Suprapubic skin (tissue), 4 donors: Measurements from ENCODE around the gene PLA2G6. TPM values are rescaled to one million over a fixed set of nuclear protein-coding genes. Genes with fewer than 3 reads are reported as not detected.

Experiments used
- DNase-seq, 2 donors: peaks; one replicate each; pipeline ENCODE4 v3.0.0-alpha.2; 2019; ENCODE audit warnings: low spot score in 2 of 2
- H3K27ac ChIP-seq: fragments of 200-600 bp; sonication (generic); one replicate; pipeline ENCODE4 v1.5.1; 2019
- H3K27me3 ChIP-seq: fragments of 200-600 bp; sonication (generic); one replicate; pipeline ENCODE4 v1.5.1; 2019
- H3K36me3 ChIP-seq: fragments of 200-600 bp; sonication (generic); one replicate; pipeline ENCODE4 v1.5.1; 2019
- H3K4me1 ChIP-seq: fragments of 200-600 bp; sonication (generic); one replicate; pipeline ENCODE4 v1.5.1; 2019
- H3K4me3 ChIP-seq: fragments of 200-600 bp; sonication (generic); one replicate; pipeline ENCODE4 v1.5.1; 2019; ENCODE audit warnings: mild to moderate bottlenecking
- H3K9me3 ChIP-seq: fragments of 200-600 bp; sonication (generic); one replicate; pipeline ENCODE4 v1.5.1; 2019
- CTCF ChIP-seq, 2 donors: fragments of 200-600 bp in 1 of 2; fragments of 450-650 bp in 1 of 2; sonication (generic) in 1 of 2; IDR thresholded peaks; one replicate each; pipeline ENCODE4 v1.5.1; 2016 to 2019; ENCODE audit warnings: antibody characterized with exemption in 2 of 2, mild to moderate bottlenecking in 1 of 2, moderate library complexity in 1 of 2
- EP300 ChIP-seq: sonication (generic); formaldehyde crosslinking; IDR thresholded peaks from one replicate; pipeline ENCODE4 v1.6.1; 2017; ENCODE audit warnings: antibody characterized with exemption
- POLR2A ChIP-seq, 2 donors: fragments of 450-650 bp; IDR thresholded peaks; one replicate each; pipeline ENCODE4 v1.6.1; 2017; ENCODE audit warnings: antibody characterized with exemption in 2 of 2, mild to moderate bottlenecking in 2 of 2, moderate library complexity in 2 of 2
- POLR2AphosphoS5 ChIP-seq, 3 donors: sonication (generic); formaldehyde crosslinking; IDR thresholded peaks; one replicate each; pipeline ENCODE4 v1.6.1; 2017; ENCODE audit warnings: antibody characterized with exemption in 3 of 3
- WGBS: methylation state at CpG from one replicate; pipeline ENCODE4 v1.1.5; 2018; 5-methylcytosine and 5-hydroxymethylcytosine counted together
- total RNA-seq, 4 donors: library from RNA; depleted of rRNA; stranded (reverse); fragments of >200 nt; gene quantifications; one replicate each; pipeline ENCODE4 v1.1.0, GENCODE V29; 2016

The PLA2G6 gene
- total RNA-seq, 4 donors from 2014 or later: 49.7 to 178 (median 92.9) TPM

- no peaks in the 10 kb centered on the region for H3K27me3 ChIP-seq
- DNase-seq: no peak
- no peaks in the 10 kb centered on the region for H3K36me3 ChIP-seq
- WGBS: 45% methylated on average over 6 of the region's 6 CpGs
- H3K4me3 ChIP-seq: no peak overlapping the region
- H3K27ac ChIP-seq: no peak overlapping the region
- TF ChIP-seq POLR2A (IDR thresholded peaks at IDR 0.05) (no peak), CTCF (IDR thresholded peaks at IDR 0.05) (no peak), EP300 (no peak), POLR2AphosphoS5 (IDR thresholded peaks at IDR 0.05) (no peak)
- peaks cover 10% of the 10 kb centered on the region for H3K4me1 ChIP-seq
- H3K9me3 ChIP-seq: no peaks in the 10 kb centered on the region
Measured at GRCh38 chr22:38190581-38190980, 9.0 kb upstream of the PLA2G6 start.

DNA sequence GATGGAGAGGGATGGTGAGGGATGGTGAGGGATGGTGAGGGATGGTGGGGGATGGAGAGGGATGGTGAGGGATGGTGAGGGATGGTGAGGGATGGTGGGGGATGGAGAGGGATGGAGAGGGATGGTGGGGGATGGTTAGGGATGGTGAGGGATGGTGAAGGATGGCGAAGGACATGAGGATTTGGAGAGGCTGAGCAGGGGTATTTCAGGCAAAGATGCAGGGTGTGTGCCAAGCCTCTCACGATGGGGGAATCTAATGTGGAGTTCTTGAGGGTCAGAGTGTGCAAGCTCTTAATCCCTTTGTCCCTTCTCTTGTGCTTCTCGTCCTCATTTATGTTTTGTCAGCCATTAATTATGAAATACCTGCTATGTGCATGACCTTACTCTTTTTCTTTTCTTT is 7.5 kb upstream of the PLA2G6 start:
- Histone ChIP-seq H3K36me3 (no peaks in the 10 kb centered on the region), H3K27ac (no peak overlapping the region), H3K4me1 (peaks cover 10% of the 10 kb centered on the region), H3K27me3 (no peaks in the 10 kb centered on the region), H3K9me3 (no peaks in the 10 kb centered on the region), H3K4me3 (no peak overlapping the region)
- TF ChIP-seq CTCF (IDR thresholded peaks at IDR 0.05): no peak
- no peak for TF ChIP-seq POLR2A (IDR thresholded peaks at IDR 0.05)
- no peak for TF ChIP-seq POLR2AphosphoS5 (IDR thresholded peaks at IDR 0.05)
- no peak for TF ChIP-seq EP300
- no peak for DNase-seq
- 83% methylated on average over 3 of the region's 3 CpGs for WGBS

- DNase-seq: no peak
- Histone ChIP-seq H3K27me3 (no peaks in the 10 kb centered on the region), H3K27ac (no peak overlapping the region), H3K9me3 (no peaks in the 10 kb centered on the region), H3K36me3 (no peaks in the 10 kb centered on the region), H3K4me1 (peaks cover 10% of the 10 kb centered on the region), H3K4me3 (no peak overlapping the region)
- WGBS: 62% methylated on average over 10 of the region's 10 CpGs
- TF ChIP-seq EP300 (no peak), POLR2AphosphoS5 (IDR thresholded peaks at IDR 0.05) (no peak), POLR2A (IDR thresholded peaks at IDR 0.05) (no peak), CTCF (IDR thresholded peaks at IDR 0.05) (no peak)
Measured at GRCh38 chr22:38187413-38188212, 6.0 kb upstream of the PLA2G6 start.

DNA sequence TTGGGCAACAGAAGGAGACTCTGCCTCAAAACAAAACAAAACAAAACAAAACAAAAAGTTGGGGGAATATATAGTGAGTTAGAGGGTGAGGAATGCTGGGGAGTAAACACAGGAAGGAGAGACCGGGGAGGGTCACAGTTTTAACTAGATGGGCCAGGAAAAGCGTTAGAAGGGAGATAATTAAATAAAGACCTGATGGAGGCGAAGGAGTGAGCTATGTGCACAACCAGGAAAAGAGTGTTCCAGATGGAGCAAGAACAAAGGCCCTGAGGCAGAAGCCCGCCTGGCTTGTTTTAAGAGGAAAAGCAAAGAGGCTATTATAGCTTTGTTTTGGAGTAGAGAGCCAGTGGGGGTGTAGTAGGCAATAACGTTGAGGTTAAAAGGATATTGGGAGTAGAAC is 4.8 kb upstream of the PLA2G6 start:
- Histone ChIP-seq H3K27me3 (no peaks in the 10 kb centered on the region), H3K36me3 (no peaks in the 10 kb centered on the region), H3K9me3 (no peaks in the 10 kb centered on the region), H3K4me3 (no peak overlapping the region), H3K27ac (no peak overlapping the region), H3K4me1 (peaks cover 17% of the 10 kb centered on the region)
- WGBS: 43% methylated on average over 5 of the region's 5 CpGs
- DNase-seq: no peak
- TF ChIP-seq EP300 (no peak), CTCF (IDR thresholded peaks at IDR 0.05) (no peak), POLR2AphosphoS5 (IDR thresholded peaks at IDR 0.05) (no peak), POLR2A (IDR thresholded peaks at IDR 0.05) (no peak)

DNA sequence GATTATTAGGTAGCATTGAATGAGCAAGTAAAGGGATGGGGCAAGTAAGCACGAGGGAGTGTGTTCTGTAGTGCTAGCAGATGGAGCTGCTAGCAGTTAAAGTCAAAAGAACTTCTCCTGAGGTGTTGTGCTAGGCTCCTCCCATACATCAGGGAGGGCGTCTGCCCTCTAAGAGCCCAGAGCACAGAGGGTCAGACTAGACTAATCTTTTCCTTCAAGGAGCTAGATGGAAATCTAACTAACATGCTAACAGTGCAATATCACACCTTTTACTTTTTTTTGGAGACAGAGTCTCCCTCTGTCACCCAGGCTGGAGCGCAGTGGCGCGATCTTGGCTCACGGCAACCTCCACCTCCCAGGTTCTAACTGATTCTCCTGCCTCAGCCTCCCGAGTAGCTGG is 3.2 kb upstream of the PLA2G6 start:
- WGBS: 70% methylated on average over 7 of the region's 7 CpGs
- peaks cover 34% of the 10 kb centered on the region for H3K4me1 ChIP-seq
- TF ChIP-seq CTCF (IDR thresholded peaks at IDR 0.05) (no peak), POLR2A (IDR thresholded peaks at IDR 0.05) (no peak), POLR2AphosphoS5 (IDR thresholded peaks at IDR 0.05) (no peak), EP300 (no peak)

More for the DNA sequence above, 3.2 kb upstream of the PLA2G6 start:
- H3K9me3 ChIP-seq: no peaks in the 10 kb centered on the region
- H3K27ac ChIP-seq: no peak overlapping the region
- DNase-seq: no peak
- no peak overlapping the region for H3K4me3 ChIP-seq
- no peaks in the 10 kb centered on the region for H3K27me3 ChIP-seq
- H3K36me3 ChIP-seq: no peaks in the 10 kb centered on the region
